ENCODE results near the gene CCDC68. TPM values are rescaled to one million over a fixed set of nuclear protein-coding genes. Genes with fewer than 3 reads are reported as not detected.

The CCDC68 gene
- total RNA-seq, 5 donors from 2014 or later (not counting 1 experiment from before 2014, with no cell fraction given) = 0.13 TPM; not detected in 4

GRCh38 chr18:54888933-54889332 is 70.3 kb downstream of the CCDC68 start:
- CTCF ChIA-PET = no interaction called here
- H3K27ac Mint-ChIP-seq = no peak overlapping the region
- POLR2A ChIA-PET = no interaction called here

GRCh38 chr18:54888378-54888777 is 70.9 kb downstream of the CCDC68 start:
- WGBS (ENCODE audit: insufficient coverage) = no CpG with 5 or more reads among the region's 2 CpGs
- POLR2A ChIA-PET = no interaction called here

More at GRCh38 chr18:54888933-54889332, 70.3 kb downstream of the CCDC68 start:
- no peak for DNase-seq
- Mint-ChIP-seq H3K4me1 (no peaks in the 10 kb centered on the region), H3K9me3 (no peaks in the 10 kb centered on the region), H3K36me3 (peaks cover 20% of the 10 kb centered on the region), H3K4me3 (no peak overlapping the region), H3K27me3 (no peaks in the 10 kb centered on the region)
- peaks cover 0 to 3% of the 10 kb centered on the region in 2 experiments for H3K4me1 ChIP-seq (ENCODE audit: control insufficient read depth in 1 of 2, extremely low read depth in 1 of 2, insufficient read depth in 2 of 2, low read length in 2 of 2)
- ATAC-seq (replicated peaks in 1 of 4) = no peak
- H3K9me3 ChIP-seq = no peaks in the 10 kb centered on the region
- no peaks in the 10 kb centered on the region for H3K27me3 ChIP-seq (replicated peaks in 1 of 2; ENCODE audit: control insufficient read depth in 2 of 2, extremely low read depth in 1 of 2, insufficient read depth in 2 of 2, low read length in 1 of 2)
- WGBS (ENCODE audit: insufficient coverage) = no CpG with 5 or more reads among the region's 2 CpGs
- no peaks in the 10 kb centered on the region for H3K36me3 ChIP-seq (ENCODE audit: control insufficient read depth in 2 of 2, extremely low read depth in 1 of 2, insufficient read depth in 1 of 2, low read length in 1 of 2)
- H3K27ac ChIP-seq (ENCODE audit: low read length) = no peak overlapping the region
- no peak overlapping the region for H3K4me3 ChIP-seq (ENCODE audit: control insufficient read depth in 1 of 2, extremely low read depth in 1 of 2, low read length in 1 of 2)

GRCh38 chr18:54883816-54884604 is 75.3 kb downstream of the CCDC68 start:
- no peak overlapping the region for H3K27ac ChIP-seq (ENCODE audit: low read length)
- Mint-ChIP-seq H3K36me3 (peaks cover 24% of the 10 kb centered on the region), H3K27me3 (no peaks in the 10 kb centered on the region), H3K27ac (no peak overlapping the region), H3K4me3 (no peak overlapping the region), H3K9me3 (peaks cover 0 to 5% (median 0%) of the 10 kb centered on the region in 3 donors), H3K4me1 (no peaks in the 10 kb centered on the region)
- H3K4me3 ChIP-seq (ENCODE audit: control insufficient read depth in 1 of 2, extremely low read depth in 1 of 2, low read length in 1 of 2) = no peak overlapping the region
- DNase-seq = no peak
- H3K36me3 ChIP-seq (ENCODE audit: control insufficient read depth in 2 of 2, extremely low read depth in 1 of 2, insufficient read depth in 1 of 2, low read length in 1 of 2) = no peaks in the 10 kb centered on the region
- WGBS (ENCODE audit: insufficient coverage) = 88% methylated on average over 2 of the region's 6 CpGs
- no peaks in the 10 kb centered on the region for H3K27me3 ChIP-seq (replicated peaks in 1 of 2; ENCODE audit: control insufficient read depth in 2 of 2, extremely low read depth in 1 of 2, insufficient read depth in 2 of 2, low read length in 1 of 2)
- H3K4me1 ChIP-seq (ENCODE audit: control insufficient read depth in 1 of 2, extremely low read depth in 1 of 2, insufficient read depth in 2 of 2, low read length in 2 of 2) = peaks cover 0 to 3% of the 10 kb centered on the region in 2 experiments
- POLR2A ChIA-PET = no interaction called here
- H3K9me3 ChIP-seq = no peaks in the 10 kb centered on the region
- no peak for ATAC-seq (replicated peaks in 1 of 4)
- CTCF ChIA-PET = no interaction called here

More at GRCh38 chr18:54888378-54888777, 70.9 kb downstream of the CCDC68 start:
- Histone ChIP-seq H3K27ac (ENCODE audit: low read length) (no peak overlapping the region), H3K4me3 (ENCODE audit: control insufficient read depth in 1 of 2, extremely low read depth in 1 of 2, low read length in 1 of 2) (no peak overlapping the region), H3K27me3 (replicated peaks in 1 of 2; ENCODE audit: control insufficient read depth in 2 of 2, extremely low read depth in 1 of 2, insufficient read depth in 2 of 2, low read length in 1 of 2) (no peaks in the 10 kb centered on the region), H3K36me3 (ENCODE audit: control insufficient read depth in 2 of 2, extremely low read depth in 1 of 2, insufficient read depth in 1 of 2, low read length in 1 of 2) (no peaks in the 10 kb centered on the region), H3K9me3 (no peaks in the 10 kb centered on the region), H3K4me1 (ENCODE audit: control insufficient read depth in 1 of 2, extremely low read depth in 1 of 2, insufficient read depth in 2 of 2, low read length in 2 of 2) (peaks cover 0 to 3% of the 10 kb centered on the region in 2 experiments)
- CTCF ChIA-PET = no interaction called here
- H3K9me3 Mint-ChIP-seq = no peaks in the 10 kb centered on the region
- no peaks in the 10 kb centered on the region for H3K4me1 Mint-ChIP-seq
- DNase-seq = no peak
- no peak overlapping the region for H3K27ac Mint-ChIP-seq
- ATAC-seq (replicated peaks in 1 of 4) = no peak
- H3K36me3 Mint-ChIP-seq = peaks cover 20% of the 10 kb centered on the region
- no peak overlapping the region for H3K4me3 Mint-ChIP-seq
- no peaks in the 10 kb centered on the region for H3K27me3 Mint-ChIP-seq

GRCh38 chr18:54882318-54882717 is 76.9 kb downstream of the CCDC68 start:
- Histone ChIP-seq H3K27me3 (replicated peaks in 1 of 2; ENCODE audit: control insufficient read depth in 2 of 2, extremely low read depth in 1 of 2, insufficient read depth in 2 of 2, low read length in 1 of 2) (no peaks in the 10 kb centered on the region), H3K4me3 (ENCODE audit: control insufficient read depth in 1 of 2, extremely low read depth in 1 of 2, low read length in 1 of 2) (no peak overlapping the region), H3K9me3 (no peaks in the 10 kb centered on the region), H3K27ac (ENCODE audit: low read length) (no peak overlapping the region), H3K36me3 (ENCODE audit: control insufficient read depth in 2 of 2, extremely low read depth in 1 of 2, insufficient read depth in 1 of 2, low read length in 1 of 2) (no peaks in the 10 kb centered on the region), H3K4me1 (ENCODE audit: control insufficient read depth in 1 of 2, extremely low read depth in 1 of 2, insufficient read depth in 2 of 2, low read length in 2 of 2) (peaks cover 0 to 3% of the 10 kb centered on the region in 2 experiments)
- H3K9me3 Mint-ChIP-seq = peaks cover 0 to 5% (median 0%) of the 10 kb centered on the region in 3 donors
- no peaks in the 10 kb centered on the region for H3K4me1 Mint-ChIP-seq
- DNase-seq (no peak), ATAC-seq (replicated peaks in 1 of 4) (no peak)
- no peaks in the 10 kb centered on the region for H3K27me3 Mint-ChIP-seq
- ChIA-PET CTCF (no interaction called here), POLR2A (no interaction called here)
- no peak overlapping the region for H3K4me3 Mint-ChIP-seq
- H3K36me3 Mint-ChIP-seq = peaks cover 21% of the 10 kb centered on the region
- 40% methylated on average over 1 of the region's 4 CpGs for WGBS (ENCODE audit: insufficient coverage)
- H3K27ac Mint-ChIP-seq = no peak overlapping the region

- H3K27ac ChIP-seq (ENCODE audit: low read length) = no peak overlapping the region
- DNase-seq = no peak
Measured at GRCh38 chr18:54881229-54881768, 78.0 kb downstream of the CCDC68 start.

GRCh38 chr18:54880395-54881105 is 78.7 kb downstream of the CCDC68 start:
- Mint-ChIP-seq H3K4me3 (no peak overlapping the region), H3K4me1 (no peaks in the 10 kb centered on the region), H3K27ac (no peak overlapping the region), H3K9me3 (peaks cover 0 to 5% (median 0%) of the 10 kb centered on the region in 3 donors), H3K27me3 (no peaks in the 10 kb centered on the region), H3K36me3 (peaks cover 14% of the 10 kb centered on the region)
- no peaks in the 10 kb centered on the region for H3K4me1 ChIP-seq (ENCODE audit: control insufficient read depth in 1 of 2, extremely low read depth in 1 of 2, insufficient read depth in 2 of 2, low read length in 2 of 2)
- H3K4me3 ChIP-seq (ENCODE audit: control insufficient read depth in 1 of 2, extremely low read depth in 1 of 2, low read length in 1 of 2) = no peak overlapping the region
- H3K27me3 ChIP-seq (replicated peaks in 1 of 2; ENCODE audit: control insufficient read depth in 2 of 2, extremely low read depth in 1 of 2, insufficient read depth in 2 of 2, low read length in 1 of 2) = no peaks in the 10 kb centered on the region
- no peak for DNase-seq
- 100% methylated on average over 1 of the region's 5 CpGs for WGBS (ENCODE audit: insufficient coverage)
- H3K27ac ChIP-seq (ENCODE audit: low read length) = no peak overlapping the region
- ATAC-seq (replicated peaks in 1 of 4) = no peak
- POLR2A ChIA-PET = no interaction called here
- CTCF ChIA-PET = no interaction called here
- no peaks in the 10 kb centered on the region for H3K36me3 ChIP-seq (ENCODE audit: control insufficient read depth in 2 of 2, extremely low read depth in 1 of 2, insufficient read depth in 1 of 2, low read length in 1 of 2)
- no peaks in the 10 kb centered on the region for H3K9me3 ChIP-seq

More at GRCh38 chr18:54881229-54881768, 78.0 kb downstream of the CCDC68 start:
- no peaks in the 10 kb centered on the region for H3K36me3 ChIP-seq (ENCODE audit: control insufficient read depth in 2 of 2, extremely low read depth in 1 of 2, insufficient read depth in 1 of 2, low read length in 1 of 2)
- no peaks in the 10 kb centered on the region for H3K27me3 ChIP-seq (replicated peaks in 1 of 2; ENCODE audit: control insufficient read depth in 2 of 2, extremely low read depth in 1 of 2, insufficient read depth in 2 of 2, low read length in 1 of 2)
- H3K4me3 Mint-ChIP-seq = no peak overlapping the region
- H3K9me3 Mint-ChIP-seq = peaks cover 0 to 5% (median 0%) of the 10 kb centered on the region in 3 donors
- no peaks in the 10 kb centered on the region for H3K27me3 Mint-ChIP-seq
- H3K27ac Mint-ChIP-seq = no peak overlapping the region
- ChIA-PET CTCF (no interaction called here), POLR2A (no interaction called here)
- H3K4me1 Mint-ChIP-seq = no peaks in the 10 kb centered on the region
- no peaks in the 10 kb centered on the region for H3K9me3 ChIP-seq
- no peak for ATAC-seq (replicated peaks in 1 of 4)
- WGBS (ENCODE audit: insufficient coverage) = 80% methylated on average over 2 of the region's 6 CpGs
- H3K4me3 ChIP-seq (ENCODE audit: control insufficient read depth in 1 of 2, extremely low read depth in 1 of 2, low read length in 1 of 2) = no peak overlapping the region
- H3K4me1 ChIP-seq (ENCODE audit: control insufficient read depth in 1 of 2, extremely low read depth in 1 of 2, insufficient read depth in 2 of 2, low read length in 2 of 2) = no peaks in the 10 kb centered on the region
- peaks cover 21% of the 10 kb centered on the region for H3K36me3 Mint-ChIP-seq
